ENCODE results near the gene SVIP. TPM values are rescaled to one million over a fixed set of nuclear protein-coding genes. Genes with fewer than 3 reads are reported as not detected.

The SVIP gene
- total RNA-seq, 1 donor from 2014 or later: 15.9 TPM

GRCh38 chr11:22878039-22878438 lies 48.4 kb upstream of the SVIP start:
- Mint-ChIP-seq H3K4me3 (ENCODE audit: unreplicated experiment) (no peak overlapping the region), H3K27me3 (ENCODE audit: low read depth, unreplicated experiment) (no peaks in the 10 kb centered on the region), H3K36me3 (ENCODE audit: low read depth, unreplicated experiment) (no peaks in the 10 kb centered on the region), H3K27ac (ENCODE audit: unreplicated experiment) (no peak overlapping the region), H3K9me3 (ENCODE audit: unreplicated experiment) (no peaks in the 10 kb centered on the region), H3K4me1 (ENCODE audit: low read depth, unreplicated experiment) (peaks cover 5% of the 10 kb centered on the region)
- Histone ChIP-seq H3K4me1 (ENCODE audit: insufficient read depth, low read length) (no peaks in the 10 kb centered on the region), H3K79me2 (ENCODE audit: insufficient read depth, low read length) (no peaks in the 10 kb centered on the region), H3K9ac (ENCODE audit: low read length) (no peak overlapping the region), H3K9me3 (ENCODE audit: insufficient read depth, low read depth, low read length) (no peaks in the 10 kb centered on the region), H2AFZ (ENCODE audit: low read depth, low read length) (no peak overlapping the region), H3K27me3 (ENCODE audit: insufficient read depth, low read length) (no peaks in the 10 kb centered on the region), H4K20me1 (ENCODE audit: insufficient read depth, low read length) (no peaks in the 10 kb centered on the region), H3K4me2 (ENCODE audit: low read length) (no peak overlapping the region), H3K36me3 (ENCODE audit: insufficient read depth, low read length) (no peaks in the 10 kb centered on the region), H3K4me3 (ENCODE audit: insufficient read depth, low read depth, low read length) (no peak overlapping the region), H3K27ac (ENCODE audit: low read depth, low read length) (no peak overlapping the region)
- TF ChIP-seq EZH2 (IDR thresholded peaks at IDR 0.05; ENCODE audit: insufficient read depth, low read length) (no peak), CTCF (IDR thresholded peaks at IDR 0.05; ENCODE audit: insufficient read depth, low read depth, low read length) (no peak)
- no peak for DNase-seq (ENCODE audit: low read depth)
- no peak for FAIRE-seq

DNA sequence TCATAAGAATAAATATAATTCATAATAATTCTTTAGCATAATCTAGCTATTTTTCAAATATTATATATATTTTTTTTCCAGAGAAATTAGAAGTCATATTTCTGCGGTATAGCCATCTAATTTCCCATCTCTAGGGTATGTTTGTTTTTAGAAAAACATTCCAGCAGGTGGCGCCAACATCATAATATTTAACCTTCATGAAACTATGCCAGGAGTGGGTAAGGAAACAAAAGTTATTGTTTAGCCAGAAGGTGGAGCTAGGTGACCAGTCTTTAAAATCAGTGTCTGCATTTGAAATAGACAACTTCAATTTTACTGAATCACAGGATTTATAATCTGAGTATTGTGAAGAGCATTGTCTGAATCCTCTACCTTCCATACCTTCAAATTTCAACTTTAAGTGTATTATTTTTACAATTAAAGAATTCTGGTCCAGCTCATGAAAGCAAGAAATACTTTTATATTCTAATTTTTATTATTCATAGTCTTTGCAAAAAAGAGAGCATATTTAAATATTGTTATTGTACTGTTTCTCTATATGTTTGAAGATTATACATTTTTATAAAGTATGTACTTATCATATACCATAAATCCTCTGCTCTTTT lies 46.4 kb upstream of the SVIP start:
- Histone ChIP-seq H4K20me1 (ENCODE audit: insufficient read depth, low read length) (no peaks in the 10 kb centered on the region), H3K27me3 (ENCODE audit: insufficient read depth, low read length) (no peaks in the 10 kb centered on the region), H3K4me3 (ENCODE audit: insufficient read depth, low read depth, low read length) (no peak overlapping the region), H3K27ac (ENCODE audit: low read depth, low read length) (no peak overlapping the region), H3K9ac (ENCODE audit: low read length) (no peak overlapping the region), H2AFZ (ENCODE audit: low read depth, low read length) (no peak overlapping the region), H3K9me3 (ENCODE audit: insufficient read depth, low read depth, low read length) (no peaks in the 10 kb centered on the region), H3K36me3 (ENCODE audit: insufficient read depth, low read length) (no peaks in the 10 kb centered on the region), H3K4me1 (ENCODE audit: insufficient read depth, low read length) (no peaks in the 10 kb centered on the region), H3K4me2 (ENCODE audit: low read length) (no peak overlapping the region), H3K79me2 (ENCODE audit: insufficient read depth, low read length) (no peaks in the 10 kb centered on the region)
- peak; percentile 41 for FAIRE-seq
- H3K4me1 Mint-ChIP-seq (ENCODE audit: low read depth, unreplicated experiment): peaks cover 5% of the 10 kb centered on the region
- peak; percentile 64 for DNase-seq (ENCODE audit: low read depth)
- H3K36me3 Mint-ChIP-seq (ENCODE audit: low read depth, unreplicated experiment): no peaks in the 10 kb centered on the region
- H3K27ac Mint-ChIP-seq (ENCODE audit: unreplicated experiment): no peak overlapping the region
- H3K4me3 Mint-ChIP-seq (ENCODE audit: unreplicated experiment): no peak overlapping the region
- no peaks in the 10 kb centered on the region for H3K27me3 Mint-ChIP-seq (ENCODE audit: low read depth, unreplicated experiment)
- H3K9me3 Mint-ChIP-seq (ENCODE audit: unreplicated experiment): no peaks in the 10 kb centered on the region
- TF ChIP-seq CTCF (IDR thresholded peaks at IDR 0.05; ENCODE audit: insufficient read depth, low read depth, low read length): peak; percentile 83
- no peak for TF ChIP-seq EZH2 (IDR thresholded peaks at IDR 0.05; ENCODE audit: insufficient read depth, low read length)

DNA sequence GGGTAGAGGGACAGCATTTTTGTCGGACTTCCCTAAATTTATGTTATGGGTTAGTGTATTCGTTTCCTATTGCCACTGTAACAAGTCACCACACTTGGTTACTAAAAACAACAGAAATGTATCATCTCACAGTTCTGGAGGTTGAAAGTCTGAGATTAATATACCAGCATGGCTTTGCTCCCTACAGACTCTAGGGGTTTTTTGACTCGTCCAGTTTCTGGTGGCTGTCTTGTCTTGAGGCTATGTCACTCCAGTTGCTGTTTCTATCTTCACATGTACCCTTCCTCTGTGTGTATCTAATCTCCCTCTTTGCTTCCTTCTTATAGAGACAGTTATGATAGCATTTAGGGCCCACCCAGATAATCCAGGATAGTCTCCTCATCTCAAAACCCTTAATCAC lies 39.7 kb upstream of the SVIP start:
- DNase-seq (ENCODE audit: low read depth): no peak
- no peak for FAIRE-seq
- TF ChIP-seq EZH2 (IDR thresholded peaks at IDR 0.05; ENCODE audit: insufficient read depth, low read length): no peak
- no peak for TF ChIP-seq CTCF (IDR thresholded peaks at IDR 0.05; ENCODE audit: insufficient read depth, low read depth, low read length)

More for the DNA sequence above, 39.7 kb upstream of the SVIP start:
- no peaks in the 10 kb centered on the region for H3K27me3 ChIP-seq (ENCODE audit: insufficient read depth, low read length)
- Mint-ChIP-seq H3K27me3 (ENCODE audit: low read depth, unreplicated experiment) (no peaks in the 10 kb centered on the region), H3K36me3 (ENCODE audit: low read depth, unreplicated experiment) (no peaks in the 10 kb centered on the region), H3K9me3 (ENCODE audit: unreplicated experiment) (no peaks in the 10 kb centered on the region), H3K27ac (ENCODE audit: unreplicated experiment) (no peak overlapping the region), H3K4me3 (ENCODE audit: unreplicated experiment) (no peak overlapping the region), H3K4me1 (ENCODE audit: low read depth, unreplicated experiment) (no peaks in the 10 kb centered on the region)
- no peak overlapping the region for H2AFZ ChIP-seq (ENCODE audit: low read depth, low read length)
- no peaks in the 10 kb centered on the region for H3K4me1 ChIP-seq (ENCODE audit: insufficient read depth, low read length)
- no peak overlapping the region for H3K9ac ChIP-seq (ENCODE audit: low read length)
- no peaks in the 10 kb centered on the region for H3K36me3 ChIP-seq (ENCODE audit: insufficient read depth, low read length)
- H3K27ac ChIP-seq (ENCODE audit: low read depth, low read length): no peak overlapping the region
- H3K4me3 ChIP-seq (ENCODE audit: insufficient read depth, low read depth, low read length): no peak overlapping the region
- H4K20me1 ChIP-seq (ENCODE audit: insufficient read depth, low read length): no peaks in the 10 kb centered on the region
- H3K4me2 ChIP-seq (ENCODE audit: low read length): no peak overlapping the region
- H3K79me2 ChIP-seq (ENCODE audit: insufficient read depth, low read length): no peaks in the 10 kb centered on the region
- H3K9me3 ChIP-seq (ENCODE audit: insufficient read depth, low read depth, low read length): no peaks in the 10 kb centered on the region
